Mucosa of gallbladder (tissue), 1 donor: ENCODE measurements around the gene SMCO2. TPM values are rescaled to one million over a fixed set of nuclear protein-coding genes. Genes with fewer than 3 reads are reported as not detected.
"Not testable (repeated sequence)": the region's sequence is repeated elsewhere in the genome, so short reads cannot be mapped to it uniquely, and the experiment has no call there.

Experiments
- DNase-seq: peaks from one replicate; pipeline ENCODE4 v3.0.0-alpha.2; 2020; ENCODE audit warnings: low spot score
- total RNA-seq: library from RNA; stranded (reverse); gene quantifications from one replicate; pipeline ENCODE4 v1.2.1, GENCODE V29; 2021
- donor health status: DM: no; HTN: no; CAD: no.

SMCO2 gene
- total RNA-seq, 1 donor from 2014 or later = not detected

DNA sequence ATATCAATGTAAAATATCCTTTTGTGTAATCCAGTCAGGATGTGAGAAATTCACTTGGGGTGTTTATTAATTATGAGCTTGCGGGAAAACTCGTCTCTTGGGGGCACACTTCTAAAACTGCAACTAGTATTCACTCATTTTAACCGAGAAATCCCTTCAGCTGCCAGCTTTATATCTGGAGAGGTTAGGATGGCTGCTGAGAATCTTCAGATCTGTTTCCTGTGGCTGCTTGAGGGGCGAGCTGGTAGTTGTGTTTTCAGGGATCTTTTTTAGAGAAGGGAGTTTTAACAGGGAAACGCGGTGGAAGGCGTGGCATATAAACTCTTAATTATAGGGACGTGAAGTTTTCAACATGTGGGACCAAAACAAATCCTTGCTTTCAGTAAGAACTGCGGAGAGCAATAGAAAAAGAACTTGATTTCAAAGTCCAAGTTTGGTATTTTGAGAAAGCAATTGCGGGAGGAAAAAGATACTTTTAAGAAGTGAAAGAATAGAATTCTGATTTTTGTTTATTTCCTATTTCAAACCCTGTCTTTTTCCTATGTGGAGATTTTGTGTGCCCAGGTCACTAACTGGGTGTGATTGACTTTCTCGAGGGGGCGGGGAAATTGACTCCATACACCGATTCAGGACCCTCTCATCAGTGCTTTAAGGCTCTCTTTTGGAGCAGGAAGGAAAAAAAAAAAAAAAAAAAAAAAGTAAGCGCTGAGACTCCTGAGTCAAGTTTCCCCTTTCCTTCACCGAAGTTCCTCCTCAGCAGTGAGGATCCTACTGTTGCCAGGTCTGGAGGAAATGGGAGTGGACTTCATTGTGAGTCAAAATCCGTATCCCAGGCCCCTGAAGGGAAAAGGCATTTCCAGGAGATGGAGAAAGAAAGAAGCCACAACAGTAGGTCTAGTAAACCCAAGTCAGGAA lies 78.6 kb downstream of the SMCO2 start:
- DNase-seq = no peak

DNA sequence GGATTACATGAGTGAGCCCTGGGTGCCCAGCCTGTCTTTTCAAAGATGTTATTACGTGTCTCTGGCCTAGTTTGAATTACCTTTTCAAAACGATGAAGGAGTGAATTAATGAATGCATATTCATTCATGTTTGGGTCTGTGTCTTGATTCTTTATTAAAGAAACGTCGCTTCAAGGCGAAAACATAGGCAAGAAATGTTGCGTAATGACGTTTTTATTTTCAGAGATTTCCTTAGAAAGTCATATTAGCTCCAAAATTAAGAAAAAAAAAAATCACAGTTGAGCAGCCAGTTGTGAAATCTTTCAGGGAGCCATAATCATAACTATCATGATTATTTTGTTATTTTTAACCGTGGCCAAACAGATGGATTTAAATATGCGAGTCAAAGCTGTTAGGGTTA lies 81.0 kb downstream of the SMCO2 start:
- no peak for DNase-seq

DNA sequence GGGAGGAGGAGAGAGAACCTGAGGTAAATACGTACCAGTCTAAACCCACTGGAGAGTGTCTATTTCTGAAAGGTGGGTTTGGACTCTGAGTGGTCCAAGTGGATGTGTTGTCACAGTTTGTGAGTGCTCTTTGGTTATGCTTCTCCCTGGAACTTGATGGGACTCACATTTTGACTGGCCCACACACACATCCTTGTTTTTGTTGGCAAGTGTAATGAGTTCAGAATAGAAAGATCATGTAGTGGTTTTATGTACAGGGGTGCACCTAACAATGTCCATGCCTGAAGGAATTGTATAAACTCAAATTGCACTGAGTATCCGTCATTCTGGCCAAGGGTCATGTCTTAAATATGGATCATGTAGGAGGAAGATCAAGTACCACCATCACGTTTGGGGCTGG lies 82.3 kb downstream of the SMCO2 start:
- DNase-seq = no peak

GRCh38 chr12:27530157-27530922 lies 83.8 kb downstream of the SMCO2 start:
- DNase-seq = no peak

DNA sequence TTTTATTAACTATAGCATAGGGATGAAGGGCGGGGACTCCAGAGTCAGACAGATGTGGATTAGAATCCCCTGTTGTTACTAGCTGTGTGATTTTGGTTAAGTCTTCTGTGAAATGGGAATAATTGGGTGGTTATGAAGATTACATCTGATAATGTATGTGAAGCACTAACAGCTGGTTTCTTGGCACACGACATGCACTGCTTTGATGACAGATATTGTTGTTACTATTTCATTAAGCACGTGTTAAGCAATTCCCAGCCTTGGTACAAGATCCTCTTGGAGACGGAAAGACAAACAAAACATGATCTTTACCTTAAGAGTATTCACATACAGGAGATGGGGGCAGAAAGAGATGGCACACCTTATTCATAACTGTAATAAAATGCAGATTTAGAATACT lies 85.4 kb downstream of the SMCO2 start:
- DNase-seq = no peak

DNA sequence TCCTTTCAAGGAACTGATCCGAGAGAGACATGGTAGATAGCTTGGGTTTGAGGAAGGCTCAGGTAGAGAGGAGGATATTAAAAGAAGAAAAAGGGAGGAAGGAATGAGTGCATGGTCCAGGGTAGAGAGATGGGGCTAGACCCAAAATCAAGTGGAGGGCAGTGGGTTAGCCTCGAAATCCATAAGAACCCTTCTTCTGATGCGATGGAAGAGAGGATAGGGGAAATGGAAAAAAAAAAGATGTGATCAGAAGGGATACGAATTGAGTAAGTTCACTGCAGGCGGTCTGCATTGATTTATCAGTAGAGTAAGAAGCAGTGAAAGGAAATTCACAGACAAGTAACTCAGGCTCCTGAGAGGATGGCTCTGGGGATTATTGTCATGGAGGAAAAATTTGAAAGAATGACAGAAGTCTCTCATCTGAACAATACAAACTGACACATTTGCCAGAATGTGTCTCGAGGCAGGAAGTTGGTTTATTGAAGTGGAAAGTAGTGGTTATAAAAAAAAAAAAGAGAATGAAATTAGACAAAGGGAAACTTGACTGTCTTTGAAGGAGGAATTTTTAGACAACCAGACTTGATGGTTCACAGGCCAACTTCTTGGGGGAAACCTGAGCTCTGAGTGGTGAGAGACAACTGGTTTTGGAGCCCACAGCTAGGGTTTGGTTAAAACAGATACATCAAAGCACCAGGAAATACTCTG lies 87.7 kb downstream of the SMCO2 start:
- no peak for DNase-seq

GRCh38 chr12:27534765-27535161 lies 88.2 kb downstream of the SMCO2 start:
- DNase-seq = no peak

DNA sequence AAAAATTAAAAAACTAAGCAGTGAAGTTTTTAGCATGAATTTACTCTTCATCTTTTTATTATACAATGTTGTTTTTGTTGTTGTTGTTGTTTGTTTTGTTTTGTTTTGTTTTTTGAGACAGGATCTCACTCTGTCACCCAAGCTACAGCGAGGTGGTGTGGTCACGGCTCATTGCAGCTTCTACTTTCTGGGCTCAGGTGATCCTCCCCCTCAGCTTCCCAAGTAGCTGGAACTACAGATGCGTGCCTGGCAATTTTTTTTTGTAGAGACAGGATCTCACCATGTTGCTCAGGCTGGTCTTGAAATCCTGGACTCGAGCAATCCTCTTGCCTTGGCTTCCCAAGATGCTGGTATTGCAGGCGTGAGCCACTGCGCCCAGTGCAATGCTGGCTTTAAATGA lies 88.8 kb downstream of the SMCO2 start:
- no peak for DNase-seq

DNA sequence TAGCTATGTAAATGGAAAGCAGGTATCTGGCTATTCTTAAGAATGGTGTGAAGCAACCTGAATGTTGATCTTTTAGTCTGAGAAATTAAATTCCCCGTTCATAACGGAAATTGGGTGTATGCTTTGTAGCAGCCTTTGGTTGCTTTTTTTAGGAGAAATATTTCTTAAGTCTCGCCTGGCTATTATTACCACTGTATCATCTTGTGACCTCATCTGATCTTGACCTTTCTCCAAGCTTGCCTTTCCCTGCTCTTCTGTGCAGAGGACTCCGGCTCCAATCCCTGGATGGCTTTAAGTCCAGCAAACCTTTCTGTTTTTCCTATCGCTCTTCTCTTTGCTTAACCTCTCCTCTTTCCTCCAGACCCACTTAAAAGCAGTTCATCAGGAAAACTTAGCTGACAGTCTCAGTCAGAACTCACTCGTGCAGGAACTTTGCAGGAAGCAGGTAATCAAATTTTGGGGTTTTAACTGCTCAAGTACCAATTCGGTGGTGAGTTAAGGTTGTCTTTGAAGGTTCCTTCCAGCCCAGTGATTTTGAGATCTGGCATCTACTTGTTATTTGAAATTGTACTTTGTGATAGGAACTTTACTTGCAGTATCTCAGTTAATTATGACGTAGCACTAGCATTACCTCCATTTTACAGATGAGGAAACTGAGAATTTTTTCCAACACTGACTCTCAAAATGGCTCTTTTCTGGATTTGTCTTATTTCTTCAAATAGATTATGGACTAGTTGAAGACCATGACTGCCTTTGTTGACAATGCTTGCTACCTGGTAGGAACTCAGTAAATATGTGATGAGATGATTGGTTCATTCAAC lies 91.5 kb downstream of the SMCO2 start:
- no peak for DNase-seq

DNA sequence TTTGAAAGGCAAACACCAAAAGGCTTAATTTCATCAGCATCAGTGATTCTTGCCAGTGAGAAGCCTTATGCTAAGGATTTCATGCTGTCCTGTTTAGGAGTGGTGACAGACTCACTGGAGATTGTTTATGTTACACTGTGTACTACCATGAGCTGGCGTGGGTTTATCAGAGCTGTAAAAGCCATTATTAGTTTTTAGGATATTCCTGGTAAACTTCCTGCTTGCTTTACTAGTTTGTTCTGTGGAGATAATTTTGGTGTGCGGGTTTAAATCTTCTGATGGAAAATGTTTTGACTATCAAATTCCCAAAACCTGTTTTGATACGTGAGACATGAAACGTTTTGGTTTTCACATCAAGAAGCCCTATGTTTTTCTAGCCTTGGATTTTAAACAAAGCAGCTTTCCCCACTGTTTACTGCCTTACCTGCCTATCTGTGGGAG lies 92.7 kb downstream of the SMCO2 start:
- DNase-seq = no peak

GRCh38 chr12:27541031-27541719 lies 94.6 kb downstream of the SMCO2 start:
- no peak for DNase-seq

GRCh38 chr12:27542628-27543027 lies 96.1 kb downstream of the SMCO2 start:
- DNase-seq = no peak

GRCh38 chr12:27544858-27545257 lies 98.3 kb downstream of the SMCO2 start:
- not testable (repeated sequence) for DNase-seq

DNA sequence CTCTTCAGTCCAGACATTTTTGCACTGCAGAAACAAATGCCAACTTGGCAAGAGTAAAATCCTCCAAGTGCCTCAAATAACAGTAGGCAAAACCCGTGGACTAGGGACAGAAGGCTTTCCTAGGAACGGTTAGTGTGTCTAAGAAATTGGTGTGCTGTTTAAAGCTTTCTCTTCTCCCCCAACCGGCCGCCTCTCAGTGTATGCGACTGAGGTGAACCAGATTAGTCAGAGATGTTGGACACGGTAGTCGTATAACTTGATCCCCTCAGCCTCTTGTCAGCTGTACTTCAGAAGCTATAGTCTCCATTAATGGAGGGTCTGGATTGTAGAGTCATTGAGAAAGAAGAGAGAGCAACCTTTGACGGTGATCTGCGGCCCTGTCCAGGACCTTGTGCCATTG lies 99.1 kb downstream of the SMCO2 start:
- no peak for DNase-seq

DNA sequence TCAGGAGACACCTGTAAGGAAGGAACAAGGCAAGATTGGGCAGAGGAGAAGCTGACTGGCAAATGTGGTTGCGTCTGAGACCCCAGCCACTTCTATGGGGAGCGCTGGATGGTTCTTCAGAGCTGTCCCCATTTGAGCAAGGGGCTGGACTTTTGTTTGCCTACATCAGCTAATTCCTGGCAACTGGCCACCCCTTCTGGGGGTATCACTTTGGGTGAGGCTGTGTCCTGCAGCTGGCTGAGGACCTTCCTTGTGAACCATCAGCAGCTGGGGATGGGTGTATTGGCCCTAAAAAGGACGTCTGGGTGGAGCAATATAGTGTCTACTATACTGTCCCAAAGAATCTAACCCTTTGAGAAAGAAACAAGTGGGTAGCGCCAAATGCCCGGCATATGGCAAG lies 101.1 kb downstream of the SMCO2 start:
- no peak for DNase-seq

DNA sequence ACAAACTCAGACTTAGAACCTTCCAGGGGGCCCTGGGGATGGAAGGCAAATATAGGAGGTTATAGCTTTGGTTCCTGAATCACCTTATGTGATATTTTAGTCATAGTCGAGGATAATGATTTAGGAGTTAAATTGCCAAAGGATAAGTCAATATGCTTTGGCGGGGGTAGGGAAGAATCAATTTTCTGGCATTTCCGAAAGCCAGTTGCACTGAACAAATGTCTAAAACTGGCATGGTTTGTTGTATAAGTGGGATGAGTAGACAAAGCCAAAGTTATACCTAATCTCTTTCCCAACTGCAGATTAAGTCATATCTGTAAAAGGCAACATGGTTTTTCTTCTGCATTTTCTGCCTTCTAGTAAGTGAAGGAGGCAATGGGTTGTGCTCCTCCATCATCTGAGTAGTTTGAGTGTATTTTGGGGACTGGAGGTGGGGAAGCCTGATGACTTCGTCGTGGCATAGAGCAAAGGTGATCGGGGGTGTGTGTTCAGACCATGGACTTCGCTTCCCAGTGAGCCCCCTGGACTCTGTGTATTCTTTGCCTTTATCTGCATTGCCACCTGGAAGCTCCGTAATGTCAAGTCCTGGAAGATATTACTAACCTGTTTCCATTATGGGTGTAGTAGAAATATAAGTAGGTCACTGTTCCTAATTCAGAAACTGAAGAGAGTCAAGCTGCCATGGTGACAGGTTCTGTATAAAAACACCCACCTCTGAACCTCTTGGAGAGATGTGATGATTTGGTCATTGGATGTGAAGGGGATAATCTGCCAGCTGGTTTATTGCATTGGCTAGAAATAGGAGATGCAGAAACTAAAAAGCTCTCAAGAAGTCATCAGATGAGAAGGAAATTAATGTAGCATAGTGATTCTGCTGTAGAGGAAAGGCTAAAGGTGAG lies 102.0 kb downstream of the SMCO2 start:
- DNase-seq = no peak

DNA sequence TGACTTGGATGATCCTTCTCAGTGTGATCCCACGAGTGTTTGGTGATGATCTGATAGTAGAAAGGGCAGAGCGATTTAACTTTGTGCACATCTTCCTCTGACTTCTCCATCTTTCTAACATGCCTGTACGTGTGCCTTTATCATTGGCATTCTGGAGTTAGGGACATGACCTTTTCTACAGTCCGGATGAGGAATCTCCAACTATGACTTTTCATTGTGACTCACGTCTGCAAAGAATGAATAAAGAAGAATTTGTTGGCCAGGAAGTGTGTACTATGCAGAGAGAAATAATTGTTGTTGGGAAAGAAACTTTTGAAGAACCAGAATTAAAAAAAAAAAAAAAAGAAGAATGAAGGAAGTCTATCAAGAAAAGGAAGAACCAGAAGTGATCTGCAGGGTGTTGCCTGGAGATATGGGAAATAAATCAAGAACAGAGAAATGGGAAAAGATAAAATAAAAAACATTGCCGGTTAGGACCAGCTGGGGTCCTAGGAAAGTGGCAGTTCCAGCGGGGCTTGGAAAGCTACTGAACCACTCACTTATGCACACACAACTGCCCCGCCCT lies 102.8 kb downstream of the SMCO2 start:
- no peak for DNase-seq

- DNase-seq = peak; percentile 86
Measured at GRCh38 chr12:27549801-27550652, 103.5 kb downstream of the SMCO2 start.

DNA sequence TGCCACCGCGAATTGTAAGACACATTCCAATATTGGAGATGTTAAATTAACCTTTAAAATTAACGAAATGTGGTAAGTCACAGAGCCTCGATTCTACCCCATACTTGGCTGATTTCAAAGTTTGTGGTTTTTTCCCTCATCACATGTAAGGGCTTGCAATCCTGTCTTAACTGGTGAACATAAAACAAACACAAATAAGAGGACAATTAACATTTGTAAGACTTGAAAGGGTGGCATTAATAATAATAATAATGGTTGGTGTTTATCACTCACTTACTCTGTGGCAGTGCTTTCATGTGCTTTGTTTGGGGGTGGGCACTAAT lies 104.1 kb downstream of the SMCO2 start:
- DNase-seq = no peak
